B cell (primary cell): ENCODE data around the gene DPP10. TPM values are rescaled to one million over a fixed set of nuclear protein-coding genes. Genes with fewer than 3 reads are reported as not detected.

Source experiments
- ATAC-seq: fragments of 200-7000 bp; cut with Tn5 transposase; one replicate; pipeline ENCODE4 v1.10.0; 2021; ENCODE audit warnings: low read depth, mild to moderate bottlenecking, moderate number of reproducible peaks, moderate library complexity
- CTCF ChIA-PET: fragments of 350-600 bp; sonication (Branson Sonifier 250); formaldehyde crosslinking; loops from one replicate; lab custom pipeline; 2021; ENCODE audit warnings: antibody characterized with exemption, inconsistent platforms; lab: Charles Lee
- POLR2A ChIA-PET: fragments of 350-600 bp; sonication (Branson Sonifier 250); formaldehyde crosslinking; loops from one replicate; lab custom pipeline; 2021; ENCODE audit warnings: antibody characterized with exemption; lab: Charles Lee
- DNase-seq: peaks from one replicate; pipeline ENCODE4 v3.0.0; 2013
- H2AFZ ChIP-seq: 2 replicates; pipeline ENCODE4 v1.6.1; 2012; ENCODE audit warnings: mild to moderate bottlenecking, low read depth, low read length; ENCODE audit not compliant: insufficient read depth, poor library complexity, severe bottlenecking
- H3K27ac ChIP-seq, 2 donors: 1 replicate in 1 of 2; 2 replicates in 1 of 2; pipeline ENCODE4 v1.5.1; 2012 to 2013; ENCODE audit warnings: low read length in 2 of 2, mild to moderate bottlenecking in 2 of 2, moderate library complexity in 1 of 2
- H3K27me3 ChIP-seq, 4 experiments: fragments of 200-600 bp in 1 of 4; sonication (generic) in 1 of 4; replicated peaks in 1 of 4; 1 replicate in 2 of 4; 2 replicates in 2 of 4; pipeline versions ENCODE4 v1.6.1 to v1.7.0; 2013 to 2016; ENCODE audit warnings: low read length in 3 of 4, mild to moderate bottlenecking in 2 of 4, mixed read lengths in 1 of 4, moderate library complexity in 1 of 4; ENCODE audit not compliant: insufficient read depth in 4 of 4, control insufficient read depth in 3 of 4; ENCODE audit errors: control extremely low read depth in 1 of 4
- H3K36me3 ChIP-seq, 2 experiments: replicated peaks in 1 of 2; 1 replicate in 1 of 2; 2 replicates in 1 of 2; pipeline versions ENCODE4 v1.6.1 to v1.7.1; 2013; ENCODE audit warnings: low read length in 1 of 2; ENCODE audit not compliant: insufficient read depth in 2 of 2, control insufficient read depth in 1 of 2; ENCODE audit errors: control extremely low read depth in 1 of 2, extremely low read depth in 1 of 2
- H3K4me1 ChIP-seq, 2 donors: fragments of 200-600 bp in 1 of 2; sonication (generic) in 1 of 2; 1 replicate in 1 of 2; 2 replicates in 1 of 2; pipeline versions ENCODE4 v1.5.1 to v1.6.1; 2013 to 2017; ENCODE audit warnings: low read length in 2 of 2; ENCODE audit not compliant: control insufficient read depth in 2 of 2, insufficient read depth in 2 of 2
- H3K4me2 ChIP-seq: replicated peaks from 2 replicates; pipeline ENCODE3; 2012; ENCODE audit warnings: mild to moderate bottlenecking, low read depth, low read length; ENCODE audit not compliant: poor library complexity, severe bottlenecking
- H3K4me3 ChIP-seq, 5 experiments: fragments of 200-600 bp in 1 of 5; sonication (generic) in 1 of 5; 1 replicate in 3 of 5; 2 replicates in 2 of 5; pipeline versions ENCODE4 v1.5.1 to v1.7.0; 2011 to 2016; ENCODE audit warnings: low read length in 4 of 5, mild to moderate bottlenecking in 4 of 5, low read depth in 2 of 5, control low read depth in 1 of 5, moderate library complexity in 1 of 5; ENCODE audit not compliant: insufficient read depth in 1 of 5; ENCODE audit errors: control extremely low read depth in 1 of 5, extremely low read depth in 1 of 5
- H3K79me2 ChIP-seq: fragments of 200-600 bp; sonication (generic); one replicate; pipeline ENCODE4 v1.6.0; 2016; ENCODE audit warnings: low read length; ENCODE audit not compliant: control insufficient read depth, insufficient read depth
- H3K9ac ChIP-seq: fragments of 200-600 bp; sonication (generic); 2 replicates; pipeline ENCODE4 v1.6.1; 2017; ENCODE audit warnings: mild to moderate bottlenecking, low read length, moderate library complexity
- H3K9me3 ChIP-seq, 3 donors: one replicate each; pipeline versions ENCODE4 v1.6.1 to v1.7.1; 2013; ENCODE audit warnings: low read length in 2 of 3; ENCODE audit not compliant: control insufficient read depth in 2 of 3, insufficient read depth in 1 of 3; ENCODE audit errors: control extremely low read depth in 1 of 3
- H4K20me1 ChIP-seq: 2 replicates; pipeline ENCODE4 v1.6.0; 2012; ENCODE audit warnings: mild to moderate bottlenecking, low read length; ENCODE audit not compliant: insufficient read depth, control insufficient read depth, poor library complexity, severe bottlenecking
- H3K27ac Mint-ChIP-seq: one replicate; pipeline ENCODE4 v1.8.0; 2021; ENCODE audit warnings: mixed read lengths
- H3K27me3 Mint-ChIP-seq: one replicate; pipeline ENCODE4 v1.8.0; 2021; ENCODE audit warnings: mixed read lengths
- H3K4me1 Mint-ChIP-seq: one replicate; pipeline ENCODE4 v1.8.0; 2021; ENCODE audit warnings: mixed read lengths
- H3K4me3 Mint-ChIP-seq: one replicate; pipeline ENCODE4 v1.8.0; 2021; ENCODE audit warnings: mixed read lengths
- H3K9me3 Mint-ChIP-seq: one replicate; pipeline ENCODE4 v1.8.0; 2022; ENCODE audit warnings: mixed read lengths; ENCODE audit not compliant: insufficient read depth
- EZH2 ChIP-seq: IDR thresholded peaks from 2 replicates; pipeline ENCODE4 v1.6.1; 2012; ENCODE audit warnings: borderline replicate concordance, low read depth, mild to moderate bottlenecking, moderate library complexity, low read length; ENCODE audit not compliant: insufficient read depth, poor library complexity, severe bottlenecking
- WGBS: methylation state at CpG from one replicate; pipeline ENCODE4 v1.1.5; 2013; ENCODE audit warnings: missing lambda C conversion rate; ENCODE audit not compliant: insufficient coverage; 5-methylcytosine and 5-hydroxymethylcytosine counted together
- intact Hi-C: fragments of 100-400 bp; cut with micrococcal nuclease; formaldehyde crosslinking; loops from one replicate; pipeline ENCODE4 v1.10.0; 2022
- polyA plus RNA-seq: library from polyadenylated mRNA; depleted of rRNA; stranded (reverse); fragments of >200 nt; gene quantifications from 2 replicates; pipeline ENCODE4 v1.2.3, GENCODE V29; 2012
- total RNA-seq, 2 donors: library from RNA; stranded (reverse); fragments of 120-200 nt in 1 of 2; gene quantifications; 1 replicate in 1 of 2; 2 replicates in 1 of 2; pipeline versions ENCODE4 v1.2.3 to v1.2.4, GENCODE V29; 2013 to 2022
- TF ChIP-seq, protein P1 (sequence below): fragments of 200-600 bp; IDR thresholded peaks from one replicate; pipeline ENCODE4 v1.8.0; 2022; ENCODE audit warnings: antibody characterized with exemption, mild to moderate bottlenecking

Gene DPP10
- total and polyA plus RNA-seq, 2 donors (not counting 1 experiment from before 2014, with no cell fraction given) = not detected

DNA sequence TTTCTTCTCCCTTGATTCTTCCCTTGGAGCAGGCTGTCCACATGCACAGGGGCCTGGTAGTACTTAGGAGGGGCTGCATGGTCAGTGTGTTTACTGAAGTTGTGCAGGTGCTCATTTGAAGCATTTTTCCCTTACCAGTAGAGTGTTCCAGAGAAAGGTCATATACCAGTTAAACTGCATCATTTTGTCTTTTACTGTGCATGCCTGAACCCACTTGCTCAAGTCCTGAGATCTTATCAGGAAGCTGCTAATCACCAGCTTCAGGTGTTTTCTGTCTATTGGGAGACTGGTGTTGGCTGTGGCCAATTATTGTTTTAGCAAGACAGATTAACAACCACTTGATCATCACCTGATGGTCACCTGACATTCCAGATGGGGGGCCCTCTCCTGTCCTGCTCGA lies 676.6 kb downstream of the DPP10 start:
- no peak overlapping the region for H3K4me2 ChIP-seq
- no peak overlapping the region for H3K27ac Mint-ChIP-seq
- WGBS = no CpG with 5 or more reads among the region's 1 CpG

DNA sequence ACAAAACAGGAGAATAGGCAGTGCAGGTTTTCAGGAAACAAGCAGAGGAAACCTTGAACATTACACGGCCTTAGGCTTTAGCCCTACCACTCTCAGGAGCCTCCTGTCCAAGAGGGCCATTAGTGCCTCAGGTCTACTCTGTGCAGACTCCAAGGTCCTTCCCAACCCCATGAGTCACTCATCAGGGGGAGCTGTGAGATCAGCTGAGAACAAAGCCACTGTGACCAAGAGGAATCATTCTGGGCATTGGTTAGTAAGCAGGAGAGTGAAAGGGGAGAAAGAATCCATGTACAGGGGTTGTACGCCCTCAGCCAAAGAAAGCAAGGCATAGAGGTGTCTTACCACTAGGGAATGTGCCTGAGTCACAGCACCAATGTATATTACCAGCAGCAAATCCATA lies 680.3 kb downstream of the DPP10 start:
- intact Hi-C loops = no loop called here
- ATAC-seq = no peak

More for the DNA sequence above, 676.6 kb downstream of the DPP10 start:
- Histone ChIP-seq H3K79me2 (no peaks in the 10 kb centered on the region), H3K36me3 (no peaks in the 10 kb centered on the region), H4K20me1 (no peaks in the 10 kb centered on the region), H3K4me1 (no peaks in the 10 kb centered on the region), H3K9me3 (no peaks in the 10 kb centered on the region), H3K4me3 (no peak overlapping the region), H3K9ac (no peak overlapping the region), H2AFZ (no peak overlapping the region), H3K27me3 (no peaks in the 10 kb centered on the region), H3K27ac (no peak overlapping the region)
- ChIA-PET CTCF (no interaction called here), POLR2A (no interaction called here)
- DNase-seq (no peak), ATAC-seq (no peak)
- Mint-ChIP-seq H3K9me3 (no peaks in the 10 kb centered on the region), H3K27me3 (no peaks in the 10 kb centered on the region), H3K4me1 (no peaks in the 10 kb centered on the region), H3K4me3 (no peak overlapping the region)
- TF ChIP-seq, protein P1, sequence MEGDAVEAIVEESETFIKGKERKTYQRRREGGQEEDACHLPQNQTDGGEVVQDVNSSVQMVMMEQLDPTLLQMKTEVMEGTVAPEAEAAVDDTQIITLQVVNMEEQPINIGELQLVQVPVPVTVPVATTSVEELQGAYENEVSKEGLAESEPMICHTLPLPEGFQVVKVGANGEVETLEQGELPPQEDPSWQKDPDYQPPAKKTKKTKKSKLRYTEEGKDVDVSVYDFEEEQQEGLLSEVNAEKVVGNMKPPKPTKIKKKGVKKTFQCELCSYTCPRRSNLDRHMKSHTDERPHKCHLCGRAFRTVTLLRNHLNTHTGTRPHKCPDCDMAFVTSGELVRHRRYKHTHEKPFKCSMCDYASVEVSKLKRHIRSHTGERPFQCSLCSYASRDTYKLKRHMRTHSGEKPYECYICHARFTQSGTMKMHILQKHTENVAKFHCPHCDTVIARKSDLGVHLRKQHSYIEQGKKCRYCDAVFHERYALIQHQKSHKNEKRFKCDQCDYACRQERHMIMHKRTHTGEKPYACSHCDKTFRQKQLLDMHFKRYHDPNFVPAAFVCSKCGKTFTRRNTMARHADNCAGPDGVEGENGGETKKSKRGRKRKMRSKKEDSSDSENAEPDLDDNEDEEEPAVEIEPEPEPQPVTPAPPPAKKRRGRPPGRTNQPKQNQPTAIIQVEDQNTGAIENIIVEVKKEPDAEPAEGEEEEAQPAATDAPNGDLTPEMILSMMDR = no peak
- TF ChIP-seq EZH2 = no peak
- intact Hi-C loops = no loop called here

More for the DNA sequence above, 680.3 kb downstream of the DPP10 start:
- H3K9me3 Mint-ChIP-seq = no peaks in the 10 kb centered on the region
- Histone ChIP-seq H3K4me1 (no peaks in the 10 kb centered on the region), H3K36me3 (no peaks in the 10 kb centered on the region), H3K27ac (no peak overlapping the region), H3K27me3 (no peaks in the 10 kb centered on the region), H3K9me3 (no peaks in the 10 kb centered on the region), H3K4me2 (no peak overlapping the region), H3K9ac (no peak overlapping the region), H4K20me1 (no peaks in the 10 kb centered on the region), H3K79me2 (no peaks in the 10 kb centered on the region), H2AFZ (no peak overlapping the region), H3K4me3 (no peak overlapping the region)
- TF ChIP-seq, protein P1 = no peak
- no peak for TF ChIP-seq EZH2
- WGBS = 71% methylated on average over 1 of the region's 2 CpGs
- ChIA-PET CTCF (no interaction called here), POLR2A (no interaction called here)
- no peak overlapping the region for H3K4me3 Mint-ChIP-seq
- H3K4me1 Mint-ChIP-seq = no peaks in the 10 kb centered on the region
- DNase-seq = no peak
- H3K27me3 Mint-ChIP-seq = no peaks in the 10 kb centered on the region
- H3K27ac Mint-ChIP-seq = no peak overlapping the region
